DND-41 (cell line): Measurements from ENCODE around the gene ACBD4.

Experiments used
- EZH2 ChIP-seq: IDR thresholded peaks from 3 replicates; pipeline ENCODE4 v1.6.1; 2012; ENCODE audit warnings: borderline replicate concordance, low read depth, mild to moderate bottlenecking, moderate library complexity, low read length, inconsistent platforms; ENCODE audit not compliant: severe bottlenecking
- TF ChIP-seq, protein P1 (sequence below): IDR thresholded peaks from 2 replicates; pipeline ENCODE4 v1.5.1; 2012; ENCODE audit warnings: borderline replicate concordance, low read length, moderate library complexity, mild to moderate bottlenecking; ENCODE audit not compliant: poor library complexity, severe bottlenecking; ENCODE audit errors: extremely low read depth

- TF ChIP-seq, protein P1, sequence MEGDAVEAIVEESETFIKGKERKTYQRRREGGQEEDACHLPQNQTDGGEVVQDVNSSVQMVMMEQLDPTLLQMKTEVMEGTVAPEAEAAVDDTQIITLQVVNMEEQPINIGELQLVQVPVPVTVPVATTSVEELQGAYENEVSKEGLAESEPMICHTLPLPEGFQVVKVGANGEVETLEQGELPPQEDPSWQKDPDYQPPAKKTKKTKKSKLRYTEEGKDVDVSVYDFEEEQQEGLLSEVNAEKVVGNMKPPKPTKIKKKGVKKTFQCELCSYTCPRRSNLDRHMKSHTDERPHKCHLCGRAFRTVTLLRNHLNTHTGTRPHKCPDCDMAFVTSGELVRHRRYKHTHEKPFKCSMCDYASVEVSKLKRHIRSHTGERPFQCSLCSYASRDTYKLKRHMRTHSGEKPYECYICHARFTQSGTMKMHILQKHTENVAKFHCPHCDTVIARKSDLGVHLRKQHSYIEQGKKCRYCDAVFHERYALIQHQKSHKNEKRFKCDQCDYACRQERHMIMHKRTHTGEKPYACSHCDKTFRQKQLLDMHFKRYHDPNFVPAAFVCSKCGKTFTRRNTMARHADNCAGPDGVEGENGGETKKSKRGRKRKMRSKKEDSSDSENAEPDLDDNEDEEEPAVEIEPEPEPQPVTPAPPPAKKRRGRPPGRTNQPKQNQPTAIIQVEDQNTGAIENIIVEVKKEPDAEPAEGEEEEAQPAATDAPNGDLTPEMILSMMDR, result no peak
- no peak for TF ChIP-seq EZH2
These were observed 49.1 kb upstream of the ACBD4 start for GRCh38 chr17:45086391-45086790.
